ENCODE data around the gene THAP7. TPM values are rescaled to one million over a fixed set of nuclear protein-coding genes. Genes with fewer than 3 reads are reported as not detected.

Gene THAP7
- total and polyA plus RNA-seq, 2 of the 13 experiments (the other 11 are each of a cell fraction or from before 2014, with no cell fraction given): 13.0 to 25.5 TPM

- TF ChIP-seq ZBTB39 (CRISPR knock-in tag; IDR thresholded peaks at IDR 0.05) (peak; percentile 58; the same call in 1 of the 2 replicates), HMG20B (CRISPR knock-in tag; conservative IDR thresholded peaks at IDR 0.05) (no peak), ZNF563 (CRISPR knock-in tag; IDR thresholded peaks at IDR 0.05) (no peak), ZSCAN30 (CRISPR knock-in tag; IDR thresholded peaks at IDR 0.05) (no peak), FOXO1 (CRISPR knock-in tag; IDR thresholded peaks at IDR 0.05) (no peak; the same call in 1 of the 2 replicates), ZNF335 (CRISPR knock-in tag; IDR thresholded peaks at IDR 0.05) (no peak), ERF (CRISPR knock-in tag; IDR thresholded peaks at IDR 0.05) (peak; percentile 66), RBM22 (optimal IDR thresholded peaks at IDR 0.05; ENCODE audit: low read length) (peak; percentile 47), ZNF572 (CRISPR knock-in tag; IDR thresholded peaks at IDR 0.05) (no peak), ZNF281 (CRISPR knock-in tag; IDR thresholded peaks at IDR 0.05; ENCODE audit: borderline replicate concordance) (peak; percentile 76), KMT2B (CRISPR knock-in tag; IDR thresholded peaks at IDR 0.05) (0 out of 2 replicates have a peak, but pooled peaks have one; percentile 16), ZNF431 (CRISPR knock-in tag; IDR thresholded peaks at IDR 0.05; ENCODE audit: borderline replicate concordance, low read depth) (0 out of 2 replicates have a peak, but pooled peaks have one; percentile 67), RFX3 (CRISPR knock-in tag; IDR thresholded peaks at IDR 0.05) (no peak), NR0B2 (CRISPR knock-in tag; IDR thresholded peaks at IDR 0.05) (no peak), MTF1 (CRISPR knock-in tag; IDR thresholded peaks at IDR 0.05) (no peak), FUBP1 (CRISPR knock-in tag; IDR thresholded peaks at IDR 0.05; ENCODE audit: borderline replicate concordance) (no peak), ELK4 (CRISPR knock-in tag; IDR thresholded peaks at IDR 0.05; ENCODE audit: borderline replicate concordance) (no peak), ONECUT2 (CRISPR knock-in tag; IDR thresholded peaks at IDR 0.05) (no peak), ZNF772 (CRISPR knock-in tag; IDR thresholded peaks at IDR 0.05) (0 out of 2 replicates have a peak, but pooled peaks have one; percentile 29), HNF1B (CRISPR knock-in tag; IDR thresholded peaks at IDR 0.05) (peak; percentile 75; the same call in 1 of the 2 replicates)
These were observed 21.9 kb downstream of the THAP7 start (continued) for GRCh38 chr22:20979940-20980453.
